AG04450 (cell line): Measurements from ENCODE around the gene CYP21A2. TPM values are rescaled to one million over a fixed set of nuclear protein-coding genes. Genes with fewer than 3 reads are reported as not detected.
"Not testable (repeated sequence)": the region's sequence is repeated elsewhere in the genome, so short reads cannot be mapped to it uniquely, and the experiment has no call there.

Experiments
- CTCF ChIA-PET: fragments of 300-600, 350-600 bp; formaldehyde crosslinking; extraction: SDS; loops from one replicate; lab custom pipeline; 2022; ENCODE audit warnings: antibody characterized with exemption, inconsistent platforms; lab: Charles Lee
- POLR2A ChIA-PET: fragments of 350-600 bp; formaldehyde crosslinking; extraction: SDS; loops from one replicate; lab custom pipeline; 2021; ENCODE audit warnings: antibody characterized with exemption, inconsistent platforms; lab: Yijun Ruan, JAX
- DNase-seq: peaks from one replicate; pipeline ENCODE4 v3.0.0-alpha.2; 2011; ENCODE audit warnings: low read depth, low spot score
- H3K27ac ChIP-seq: one replicate; pipeline ENCODE4 v1.5.1; 2012; ENCODE audit warnings: low read depth, low read length, control low read depth
- H3K27me3 ChIP-seq: one replicate; pipeline ENCODE4 v1.6.0; 2012; ENCODE audit warnings: low read length; ENCODE audit not compliant: control insufficient read depth, insufficient read depth
- H3K4me3 ChIP-seq: 2 replicates; pipeline ENCODE4 v1.5.1; 2011; ENCODE audit warnings: mild to moderate bottlenecking, low read depth, low read length, control low read depth
- H3K9me3 ChIP-seq: 2 replicates; pipeline ENCODE4 v1.5.1; 2012; ENCODE audit warnings: low read length; ENCODE audit not compliant: control insufficient read depth, insufficient read depth
- polyA plus RNA-seq: library from polyadenylated mRNA; depleted of rRNA; stranded (reverse); fragments of >200 nt; gene quantifications from 2 replicates; pipeline ENCODE4 v1.2.3, GENCODE V29; 2011

The CYP21A2 gene
- polyA plus RNA-seq, 1 experiment, result 0.06 TPM

- POLR2A ChIA-PET, H3K4me3 ChIP-seq, CTCF ChIA-PET, DNase-seq, H3K27me3 ChIP-seq, H3K27ac ChIP-seq, H3K9me3 ChIP-seq: not testable (repeated sequence)
These were observed 30.2 kb upstream of the CYP21A2 start for GRCh38 chr6:32008037-32008436.

- H3K27ac ChIP-seq, POLR2A ChIA-PET, DNase-seq, CTCF ChIA-PET, H3K4me3 ChIP-seq, H3K27me3 ChIP-seq, H3K9me3 ChIP-seq: not testable (repeated sequence)
These were observed 29.6 kb upstream of the CYP21A2 start for GRCh38 chr6:32008616-32009015.

- DNase-seq, POLR2A ChIA-PET, H3K27me3 ChIP-seq, CTCF ChIA-PET, H3K4me3 ChIP-seq, H3K9me3 ChIP-seq, H3K27ac ChIP-seq: not testable (repeated sequence)
These were observed 28.7 kb upstream of the CYP21A2 start for GRCh38 chr6:32009537-32009936.

- DNase-seq, POLR2A ChIA-PET, CTCF ChIA-PET, H3K4me3 ChIP-seq, H3K9me3 ChIP-seq, H3K27me3 ChIP-seq, H3K27ac ChIP-seq: not testable (repeated sequence)
These were observed 27.2 kb upstream of the CYP21A2 start for GRCh38 chr6:32010856-32011530.

- H3K9me3 ChIP-seq, DNase-seq, H3K27ac ChIP-seq, H3K27me3 ChIP-seq, H3K4me3 ChIP-seq, POLR2A ChIA-PET, CTCF ChIA-PET: not testable (repeated sequence)
These were observed 25.1 kb upstream of the CYP21A2 start for GRCh38 chr6:32012941-32013617.

GRCh38 chr6:32013738-32014137 is 24.5 kb upstream of the CYP21A2 start:
- H3K27ac ChIP-seq, H3K4me3 ChIP-seq, DNase-seq, CTCF ChIA-PET, H3K9me3 ChIP-seq, H3K27me3 ChIP-seq, POLR2A ChIA-PET: not testable (repeated sequence)

GRCh38 chr6:32014547-32014946 is 23.7 kb upstream of the CYP21A2 start, which contains the start of gene C4B:
C4B (plus strand) TSS chr6:32014795; CDS start chr6:32014846, 51 bp downstream.
- DNase-seq, H3K9me3 ChIP-seq, CTCF ChIA-PET, H3K4me3 ChIP-seq, H3K27ac ChIP-seq, H3K27me3 ChIP-seq, POLR2A ChIA-PET: not testable (repeated sequence)

GRCh38 chr6:32022100-32022499 is 16.1 kb upstream of the CYP21A2 start:
- H3K27ac ChIP-seq, CTCF ChIA-PET, DNase-seq, H3K4me3 ChIP-seq, H3K9me3 ChIP-seq, POLR2A ChIA-PET, H3K27me3 ChIP-seq: not testable (repeated sequence)

- H3K27ac ChIP-seq, CTCF ChIA-PET, DNase-seq, H3K4me3 ChIP-seq, H3K9me3 ChIP-seq, H3K27me3 ChIP-seq, POLR2A ChIA-PET: not testable (repeated sequence)
These were observed 9.6 kb upstream of the CYP21A2 start for GRCh38 chr6:32028631-32029030.

- H3K9me3 ChIP-seq, H3K27ac ChIP-seq, POLR2A ChIA-PET, H3K4me3 ChIP-seq, H3K27me3 ChIP-seq, DNase-seq, CTCF ChIA-PET: not testable (repeated sequence)
These were observed 8.7 kb upstream of the CYP21A2 start for GRCh38 chr6:32029553-32029952.

- POLR2A ChIA-PET, H3K9me3 ChIP-seq, H3K27ac ChIP-seq, H3K4me3 ChIP-seq, H3K27me3 ChIP-seq, CTCF ChIA-PET, DNase-seq: not testable (repeated sequence)
These were observed 2.8 kb upstream of the CYP21A2 start for GRCh38 chr6:32035283-32036013.

GRCh38 chr6:32037136-32037535 is 1.1 kb upstream of the CYP21A2 start:
- H3K27ac ChIP-seq, CTCF ChIA-PET, H3K27me3 ChIP-seq, H3K9me3 ChIP-seq, POLR2A ChIA-PET, H3K4me3 ChIP-seq, DNase-seq: not testable (repeated sequence)
